Skeletal muscle satellite cell (primary cell): ENCODE data around the gene STK4.
A peak's percentile ranks its signal among the peaks of the same experiment; 100 is the strongest.

ENCODE experiments used
- H3K27me3 ChIP-seq: 2 replicates; pipeline ENCODE4 v1.7.0; 2013; ENCODE audit warnings: low read length; ENCODE audit not compliant: control insufficient read depth, insufficient read depth
- H3K36me3 ChIP-seq: 2 replicates; pipeline ENCODE4 v1.7.0; 2013; ENCODE audit warnings: mild to moderate bottlenecking, control low read depth, low read length; ENCODE audit not compliant: insufficient read depth
- H3K4me1 ChIP-seq: 2 replicates; pipeline ENCODE4 v1.7.0; 2013; ENCODE audit warnings: low read length; ENCODE audit not compliant: control insufficient read depth, insufficient read depth
- H3K4me2 ChIP-seq: 2 replicates; pipeline ENCODE4 v1.7.0; 2013; ENCODE audit warnings: mild to moderate bottlenecking, low read length
- H3K4me3 ChIP-seq: 2 replicates; pipeline ENCODE4 v1.7.0; 2013; ENCODE audit warnings: low read length
- H3K9ac ChIP-seq: 2 replicates; pipeline ENCODE4 v1.7.0; 2013; ENCODE audit warnings: mild to moderate bottlenecking, low read depth, low read length, moderate library complexity
- H3K9me3 ChIP-seq: replicated peaks from 2 replicates; pipeline ENCODE4 v1.7.0; 2013; ENCODE audit warnings: mild to moderate bottlenecking, control low read depth, low read length

Gene STK4

DNA sequence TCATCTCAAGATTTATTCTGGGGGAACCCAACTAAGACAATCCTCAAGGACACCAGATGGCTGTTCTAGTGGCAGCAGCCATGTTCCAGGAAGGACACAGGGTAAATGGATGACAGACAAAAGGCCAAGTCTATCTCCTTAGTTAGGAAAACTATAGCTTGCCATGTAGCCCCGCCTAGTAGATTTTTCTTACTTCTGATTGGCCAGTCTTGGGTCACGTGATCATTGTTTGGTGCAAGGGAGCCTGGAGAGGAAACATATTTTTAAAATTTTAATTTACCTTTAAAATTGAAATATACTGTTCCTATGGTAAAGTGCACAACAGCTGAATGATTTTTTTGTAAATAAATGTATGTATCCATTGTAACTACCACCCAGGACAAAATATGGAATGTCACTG lies 139.0 kb downstream of the STK4 start:
- H3K27me3 ChIP-seq: peaks cover 7% of the 10 kb centered on the region
- no peak overlapping the region for H3K4me3 ChIP-seq
- H3K9ac ChIP-seq: no peak overlapping the region
- H3K4me1 ChIP-seq: peaks cover 9% of the 10 kb centered on the region
- no peaks in the 10 kb centered on the region for H3K36me3 ChIP-seq
- H3K9me3 ChIP-seq: no peaks in the 10 kb centered on the region
- H3K4me2 ChIP-seq: peak overlapping the region; percentile 29

DNA sequence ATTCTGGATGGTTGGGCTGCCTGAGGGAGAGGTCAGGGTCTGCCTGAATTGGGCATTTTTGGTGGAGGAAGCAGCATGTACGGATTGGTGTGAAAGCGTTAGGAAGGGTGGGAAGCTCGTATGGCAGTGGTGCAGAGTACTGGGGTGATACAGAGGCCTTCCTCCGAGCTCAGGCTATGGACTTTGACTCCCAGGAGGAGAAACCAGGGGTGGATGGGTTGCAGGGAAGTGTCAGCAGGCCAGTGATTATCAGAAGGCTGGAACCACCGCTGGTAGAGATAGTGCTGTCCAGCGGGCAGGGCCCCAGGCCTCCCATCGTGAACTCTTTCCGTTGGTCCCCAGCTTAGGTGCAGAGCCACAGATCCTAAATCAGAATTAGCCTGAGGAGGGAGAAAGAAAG lies 143.3 kb downstream of the STK4 start:
- H3K36me3 ChIP-seq: no peaks in the 10 kb centered on the region
- no peak overlapping the region for H3K4me3 ChIP-seq
- H3K9me3 ChIP-seq: no peaks in the 10 kb centered on the region
- H3K4me2 ChIP-seq: no peak overlapping the region
- H3K27me3 ChIP-seq: peaks cover 25% of the 10 kb centered on the region
- H3K9ac ChIP-seq: no peak overlapping the region
- H3K4me1 ChIP-seq: peaks cover 6% of the 10 kb centered on the region

DNA sequence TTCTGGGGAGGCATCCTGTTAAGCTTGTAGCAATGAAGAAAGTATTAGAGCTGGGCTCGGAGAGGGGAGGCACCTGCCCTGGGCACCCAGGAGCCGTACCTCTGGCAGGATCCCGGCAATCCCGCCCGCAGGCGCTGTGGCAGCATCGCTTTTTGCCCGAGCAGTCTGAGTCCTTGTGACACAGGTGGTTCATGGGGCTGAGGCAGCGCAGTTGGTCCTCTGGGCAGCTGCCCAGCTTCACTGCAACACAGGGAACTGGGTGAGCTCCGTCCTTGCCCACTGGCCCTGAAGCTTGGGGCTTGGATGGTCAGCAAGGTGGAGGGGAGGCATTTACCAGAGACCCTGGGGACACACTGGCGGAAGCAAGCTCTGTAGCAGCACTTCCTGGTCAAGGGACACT lies 144.0 kb downstream of the STK4 start:
- Histone ChIP-seq H3K36me3 (no peaks in the 10 kb centered on the region), H3K9ac (no peak overlapping the region), H3K4me1 (no peaks in the 10 kb centered on the region), H3K9me3 (no peaks in the 10 kb centered on the region), H3K4me2 (no peak overlapping the region), H3K27me3 (peaks cover 31% of the 10 kb centered on the region), H3K4me3 (no peak overlapping the region)

DNA sequence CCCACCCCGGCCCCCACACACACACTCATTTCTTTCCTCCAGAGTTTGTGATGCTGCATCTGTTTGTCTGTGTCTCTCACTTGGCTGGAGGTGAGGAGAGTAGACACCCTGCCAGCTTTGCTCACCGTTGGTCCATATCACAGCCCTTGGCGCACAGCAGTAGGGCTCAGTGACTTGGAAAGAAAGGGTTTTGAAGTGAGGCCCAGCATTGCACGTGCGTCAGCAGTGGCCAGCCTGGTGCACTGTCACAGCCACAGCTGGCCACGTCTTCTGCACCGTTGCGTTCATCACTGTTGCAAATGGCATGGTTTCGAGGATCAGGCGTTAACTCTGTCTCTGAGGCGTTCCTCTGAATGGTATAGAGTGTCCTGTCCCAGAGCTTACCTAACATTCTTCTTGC lies 145.0 kb downstream of the STK4 start:
- no peaks in the 10 kb centered on the region for H3K9me3 ChIP-seq
- no peaks in the 10 kb centered on the region for H3K4me1 ChIP-seq
- no peak overlapping the region for H3K9ac ChIP-seq
- H3K36me3 ChIP-seq: no peaks in the 10 kb centered on the region
- no peak overlapping the region for H3K4me2 ChIP-seq
- H3K27me3 ChIP-seq: peaks cover 39% of the 10 kb centered on the region
- no peak overlapping the region for H3K4me3 ChIP-seq

DNA sequence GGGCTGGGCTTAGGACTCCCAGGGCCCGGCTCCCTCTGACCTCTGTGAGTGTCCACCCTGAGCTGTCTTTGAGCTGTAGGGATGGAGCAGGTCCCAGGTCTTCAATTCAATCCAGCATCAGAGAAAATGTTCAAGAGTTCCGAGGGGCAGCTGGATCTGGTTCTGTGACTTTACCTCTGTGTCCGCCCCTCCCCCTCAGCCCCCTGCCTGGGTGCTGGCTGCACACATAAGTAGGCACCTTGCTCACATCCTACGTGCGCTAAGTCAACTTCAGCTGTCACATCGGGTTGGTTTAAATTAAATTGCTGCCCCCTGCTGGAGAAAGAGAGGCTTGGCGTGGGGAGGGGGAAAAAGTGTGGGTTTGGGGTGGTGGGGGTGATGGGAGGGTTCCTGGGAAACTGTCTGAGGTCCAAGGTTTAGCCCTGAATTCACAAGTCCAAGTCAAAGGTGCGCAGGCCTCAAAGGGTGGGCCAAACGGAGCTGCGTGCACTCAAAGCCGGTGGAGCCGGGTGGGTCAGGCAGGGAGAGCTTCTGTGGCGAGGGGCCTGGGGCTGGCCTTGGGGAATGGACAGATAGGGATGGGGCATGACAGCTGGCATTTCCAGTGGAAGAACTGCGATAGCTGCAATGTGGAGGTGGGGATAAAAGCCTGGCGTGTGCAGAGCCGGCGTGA lies 145.6 kb downstream of the STK4 start:
- Histone ChIP-seq H3K4me1 (no peaks in the 10 kb centered on the region), H3K4me2 (no peak overlapping the region), H3K36me3 (no peaks in the 10 kb centered on the region), H3K27me3 (peaks cover 39% of the 10 kb centered on the region), H3K9ac (no peak overlapping the region), H3K4me3 (no peak overlapping the region), H3K9me3 (no peaks in the 10 kb centered on the region)

DNA sequence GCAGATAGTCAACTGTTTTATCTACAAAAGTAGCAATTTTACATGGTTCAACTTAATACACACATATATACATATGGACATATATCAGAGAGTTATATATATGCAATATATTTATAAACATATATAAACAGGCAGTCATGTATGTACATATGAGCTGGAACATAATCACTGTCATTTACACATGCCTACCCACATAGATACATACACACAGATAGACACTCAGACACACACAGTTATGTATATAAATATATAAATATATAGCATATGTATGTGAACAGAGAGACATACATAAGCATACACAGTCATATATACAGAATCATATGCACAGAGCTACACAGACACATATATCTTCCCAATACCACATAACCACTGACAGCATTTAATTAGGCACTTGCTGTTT lies 146.4 kb downstream of the STK4 start:
- H3K36me3 ChIP-seq: no peaks in the 10 kb centered on the region
- H3K27me3 ChIP-seq: peaks cover 42% of the 10 kb centered on the region
- no peak overlapping the region for H3K9ac ChIP-seq
- no peaks in the 10 kb centered on the region for H3K4me1 ChIP-seq
- no peak overlapping the region for H3K4me2 ChIP-seq
- no peaks in the 10 kb centered on the region for H3K9me3 ChIP-seq
- no peak overlapping the region for H3K4me3 ChIP-seq

DNA sequence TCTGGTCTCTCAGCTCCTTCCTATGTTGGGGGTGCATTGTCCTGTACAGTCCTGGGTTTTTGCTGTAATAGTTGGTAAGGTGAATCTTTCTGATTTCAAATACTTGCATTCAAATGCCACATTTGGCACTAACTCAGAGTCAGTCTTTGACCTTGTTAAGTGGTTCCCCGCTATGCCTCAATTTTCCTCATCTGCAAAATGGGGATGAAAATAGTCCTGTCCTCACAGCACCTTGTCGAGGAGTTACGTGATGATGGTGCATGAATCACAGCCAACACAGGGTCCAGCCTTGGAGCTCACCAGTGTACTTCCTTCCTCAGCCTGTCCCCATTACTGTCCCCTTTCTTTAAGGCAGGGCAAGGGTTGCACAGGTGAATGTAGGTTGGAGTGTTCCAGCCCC lies 147.6 kb downstream of the STK4 start:
- H3K4me1 ChIP-seq: no peaks in the 10 kb centered on the region
- H3K27me3 ChIP-seq: peaks cover 46% of the 10 kb centered on the region
- no peak overlapping the region for H3K4me3 ChIP-seq
- H3K9me3 ChIP-seq: no peaks in the 10 kb centered on the region
- no peak overlapping the region for H3K9ac ChIP-seq
- H3K36me3 ChIP-seq: no peaks in the 10 kb centered on the region
- H3K4me2 ChIP-seq: no peak overlapping the region

DNA sequence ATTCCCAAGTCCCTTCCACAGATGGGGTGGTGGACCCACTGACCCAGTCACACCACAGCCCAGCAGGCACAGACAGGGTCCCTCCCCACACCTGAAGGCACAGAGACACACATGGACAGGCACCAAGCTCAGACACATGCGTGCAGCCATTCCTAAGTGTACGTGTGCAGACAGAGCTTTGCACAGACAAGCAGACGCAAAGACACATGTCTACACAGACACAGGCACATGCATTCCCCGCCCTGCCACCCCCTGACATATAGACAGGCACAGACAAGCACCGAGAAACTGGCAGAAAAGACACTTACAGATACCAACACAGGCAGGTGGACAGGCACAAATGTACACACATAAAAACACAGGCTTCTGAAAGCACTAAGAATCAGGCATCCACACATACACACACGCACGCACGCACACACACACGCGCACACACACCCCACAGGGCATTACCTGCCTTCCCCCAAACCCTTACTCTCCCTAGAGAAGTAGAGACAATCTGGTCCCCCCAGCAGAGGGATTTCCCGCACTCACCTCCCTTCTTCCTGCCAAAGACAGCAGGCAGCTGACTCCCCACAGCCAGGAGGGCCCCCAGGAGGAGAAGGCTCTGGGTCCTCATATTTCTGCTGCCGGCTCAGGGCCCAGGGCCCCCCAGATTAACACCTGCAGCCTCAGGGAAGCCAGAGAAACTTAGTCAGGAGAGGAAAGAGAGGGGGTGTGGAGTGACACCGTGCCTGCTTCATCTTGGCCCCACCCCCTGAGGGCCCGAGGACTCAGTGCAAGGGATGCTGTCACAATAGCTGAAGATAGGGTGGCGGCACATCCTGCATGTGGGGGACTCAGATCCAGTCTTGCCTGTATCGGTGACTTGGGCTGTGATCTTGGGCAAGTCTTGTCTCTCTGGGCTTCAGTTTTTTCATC lies 148.4 kb downstream of the STK4 start, which contains the start of gene WFDC5:
Gene WFDC5 (minus strand): TSS at position 710 of the 921 bp plus-strand sequence. CDS start 91 bp downstream, at position 619.
- Histone ChIP-seq H3K36me3 (no peaks in the 10 kb centered on the region), H3K9ac (no peak within 1 kb of the TSS), H3K4me2 (no peak within 1 kb of the TSS), H3K27me3 (peaks cover 53% of the 10 kb centered on the region), H3K4me1 (no peaks in the 10 kb centered on the region), H3K9me3 (no peaks in the 10 kb centered on the region), H3K4me3 (no peak within 1 kb of the TSS)

DNA sequence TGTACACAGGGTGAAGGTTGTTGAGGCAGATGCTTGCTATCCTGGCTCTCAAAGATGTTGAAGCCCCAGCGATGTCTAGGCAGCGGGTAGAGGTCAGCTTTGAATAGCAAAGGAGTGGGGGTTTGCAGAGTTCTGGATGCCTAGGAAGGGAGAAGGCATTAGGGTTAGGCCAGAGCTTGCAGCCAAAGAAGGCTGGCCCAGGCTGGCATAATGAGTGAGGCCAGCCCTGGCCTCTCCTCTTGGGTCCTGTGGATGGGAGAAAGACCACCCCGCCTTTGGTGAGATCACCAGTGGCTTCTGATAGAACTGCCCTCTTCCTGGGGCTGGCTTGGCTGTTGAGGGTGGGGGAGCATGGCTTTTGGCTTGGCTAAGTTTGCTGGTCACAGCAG lies 149.1 kb downstream of the STK4 start:
- H3K4me3 ChIP-seq: no peak overlapping the region
- H3K27me3 ChIP-seq: peaks cover 58% of the 10 kb centered on the region
- H3K9me3 ChIP-seq: no peaks in the 10 kb centered on the region
- H3K9ac ChIP-seq: no peak overlapping the region
- H3K4me2 ChIP-seq: no peak overlapping the region
- H3K36me3 ChIP-seq: no peaks in the 10 kb centered on the region
- no peaks in the 10 kb centered on the region for H3K4me1 ChIP-seq

DNA sequence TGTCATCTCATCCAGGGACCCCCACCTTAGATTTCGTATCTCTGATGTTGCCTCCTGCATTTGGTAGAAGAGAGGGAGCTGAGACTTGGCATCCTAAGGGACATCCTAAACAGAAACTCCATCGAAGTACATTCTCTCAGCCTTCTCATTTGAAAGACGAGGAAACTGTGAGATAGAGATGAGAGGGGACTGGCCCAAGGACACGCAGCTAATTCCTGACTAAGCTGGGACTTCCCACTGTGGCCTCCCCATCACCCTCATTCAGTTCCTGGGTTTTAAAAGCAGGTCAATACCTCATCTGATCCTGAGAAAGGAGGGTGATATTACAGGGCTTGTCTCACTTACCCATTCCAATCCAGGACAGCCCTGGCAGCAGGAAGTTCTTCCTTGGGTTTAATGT lies 149.5 kb downstream of the STK4 start:
- Histone ChIP-seq H3K4me3 (no peak overlapping the region), H3K4me1 (no peaks in the 10 kb centered on the region), H3K9me3 (no peaks in the 10 kb centered on the region), H3K9ac (no peak overlapping the region), H3K27me3 (peaks cover 61% of the 10 kb centered on the region), H3K4me2 (no peak overlapping the region), H3K36me3 (no peaks in the 10 kb centered on the region)

DNA sequence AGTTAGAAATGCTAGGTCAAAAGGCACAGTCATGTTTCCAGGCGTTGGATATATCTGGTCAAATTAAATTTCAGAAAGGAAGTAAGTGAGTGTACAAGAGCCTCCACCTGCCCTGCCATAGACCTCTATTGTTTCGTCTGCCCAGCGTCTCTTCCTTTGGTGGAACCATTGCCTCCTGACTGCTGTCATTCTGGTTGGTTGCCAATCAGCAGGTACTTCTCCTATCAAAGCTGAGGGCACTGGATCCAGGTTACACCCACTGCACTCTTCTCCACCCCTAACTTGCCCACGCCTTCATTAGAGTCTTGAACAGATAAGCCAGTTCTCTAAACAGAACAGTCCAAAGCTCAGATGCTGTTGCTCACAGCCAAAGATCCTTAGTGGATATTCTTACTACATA lies 151.3 kb downstream of the STK4 start:
- Histone ChIP-seq H3K4me2 (no peak overlapping the region), H3K9ac (no peak overlapping the region), H3K36me3 (no peaks in the 10 kb centered on the region), H3K27me3 (peaks cover 66% of the 10 kb centered on the region), H3K4me1 (no peaks in the 10 kb centered on the region), H3K9me3 (no peaks in the 10 kb centered on the region), H3K4me3 (no peak overlapping the region)
